BJ (cell line): ENCODE measurements around the gene GSTM3. TPM values are rescaled to one million over a fixed set of nuclear protein-coding genes. Genes with fewer than 3 reads are reported as not detected.
"Not testable (repeated sequence)": the region's sequence is repeated elsewhere in the genome, so short reads cannot be mapped to it uniquely, and the experiment has no call there.

Experiments used
- CTCF ChIA-PET: fragments of 350-600 bp; formaldehyde crosslinking; extraction: SDS; loops from one replicate; lab custom pipeline; 2021; ENCODE audit warnings: antibody characterized with exemption, inconsistent platforms; lab: Yijun Ruan, JAX
- POLR2A ChIA-PET: fragments of 300-600 bp; sonication (Branson Sonifier 250); formaldehyde crosslinking; extraction: SDS; loops from one replicate; lab custom pipeline; 2021; ENCODE audit warnings: antibody characterized with exemption; lab: Charles Lee
- DNase-seq: peaks from one replicate; pipeline ENCODE4 v3.0.0-alpha.2; 2011; ENCODE audit warnings: low read depth
- H3K27me3 ChIP-seq: 2 replicates; pipeline ENCODE4 v1.6.0; 2011; ENCODE audit warnings: low read length; ENCODE audit not compliant: control insufficient read depth, insufficient read depth
- H3K36me3 ChIP-seq: 2 replicates; pipeline ENCODE4 v1.5.1; 2011; ENCODE audit warnings: low read length; ENCODE audit not compliant: control insufficient read depth, insufficient read depth
- H3K4me3 ChIP-seq: 2 replicates; pipeline ENCODE4 v1.5.1; 2011; ENCODE audit warnings: low read depth, mild to moderate bottlenecking, control low read depth, low read length
- polyA plus RNA-seq: library from polyadenylated mRNA; depleted of rRNA; stranded (reverse); fragments of >200 nt; gene quantifications from 2 replicates; pipeline ENCODE4 v1.2.3, GENCODE V29; 2011
- TF ChIP-seq, protein P1 (sequence below): IDR thresholded peaks from 2 replicates; pipeline ENCODE4 v1.5.1; 2011; ENCODE audit warnings: low read depth, mild to moderate bottlenecking, control low read depth, inconsistent platforms, low read length, moderate library complexity; ENCODE audit not compliant: insufficient read depth

GSTM3 gene
- polyA plus RNA-seq, 1 experiment: 113 TPM

- ChIA-PET POLR2A (no interaction called here), CTCF (no interaction called here)
- no peaks in the 10 kb centered on the region for H3K36me3 ChIP-seq
- TF ChIP-seq, protein P1, sequence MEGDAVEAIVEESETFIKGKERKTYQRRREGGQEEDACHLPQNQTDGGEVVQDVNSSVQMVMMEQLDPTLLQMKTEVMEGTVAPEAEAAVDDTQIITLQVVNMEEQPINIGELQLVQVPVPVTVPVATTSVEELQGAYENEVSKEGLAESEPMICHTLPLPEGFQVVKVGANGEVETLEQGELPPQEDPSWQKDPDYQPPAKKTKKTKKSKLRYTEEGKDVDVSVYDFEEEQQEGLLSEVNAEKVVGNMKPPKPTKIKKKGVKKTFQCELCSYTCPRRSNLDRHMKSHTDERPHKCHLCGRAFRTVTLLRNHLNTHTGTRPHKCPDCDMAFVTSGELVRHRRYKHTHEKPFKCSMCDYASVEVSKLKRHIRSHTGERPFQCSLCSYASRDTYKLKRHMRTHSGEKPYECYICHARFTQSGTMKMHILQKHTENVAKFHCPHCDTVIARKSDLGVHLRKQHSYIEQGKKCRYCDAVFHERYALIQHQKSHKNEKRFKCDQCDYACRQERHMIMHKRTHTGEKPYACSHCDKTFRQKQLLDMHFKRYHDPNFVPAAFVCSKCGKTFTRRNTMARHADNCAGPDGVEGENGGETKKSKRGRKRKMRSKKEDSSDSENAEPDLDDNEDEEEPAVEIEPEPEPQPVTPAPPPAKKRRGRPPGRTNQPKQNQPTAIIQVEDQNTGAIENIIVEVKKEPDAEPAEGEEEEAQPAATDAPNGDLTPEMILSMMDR: no peak
- no peak for DNase-seq
- no peaks in the 10 kb centered on the region for H3K27me3 ChIP-seq
- H3K4me3 ChIP-seq: no peak overlapping the region
Measured at GRCh38 chr1:109705411-109705810, 35.4 kb downstream of the GSTM3 start.

DNA sequence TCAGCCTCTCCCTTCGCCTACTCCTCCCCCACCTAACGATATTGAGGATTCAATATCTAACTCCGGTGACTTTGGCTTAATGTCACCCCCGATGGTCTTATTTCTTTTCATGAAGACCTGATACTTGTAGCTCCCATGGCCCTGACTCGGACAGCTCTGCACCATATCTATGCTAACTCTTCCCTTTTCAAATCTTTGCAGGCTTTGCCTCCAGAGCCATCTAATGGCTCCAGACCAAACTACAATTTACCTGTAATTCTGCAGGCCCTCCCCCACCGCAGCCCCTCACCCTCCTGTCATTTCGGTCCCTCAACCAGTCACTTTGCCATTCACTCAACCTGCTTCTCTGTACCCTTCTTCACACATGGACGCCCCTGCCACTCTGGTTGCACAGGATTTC, 36.7 kb downstream of the GSTM3 start:
- Histone ChIP-seq H3K4me3 (no peak overlapping the region), H3K27me3 (no peaks in the 10 kb centered on the region), H3K36me3 (no peaks in the 10 kb centered on the region)
- POLR2A ChIA-PET: no interaction called here
- CTCF ChIA-PET: interaction anchor here (0.8 kb wide), 1 partner anchor 12 kb away, joined by 3 read pairs; no protein-coding TSS in a partner anchor
- DNase-seq: no peak
- TF ChIP-seq, protein P1: no peak

- H3K36me3 ChIP-seq, POLR2A ChIA-PET, H3K27me3 ChIP-seq, H3K4me3 ChIP-seq, DNase-seq, CTCF ChIA-PET: not testable (repeated sequence)
Measured at GRCh38 chr1:109702940-109703339, 37.9 kb downstream of the GSTM3 start.

DNA sequence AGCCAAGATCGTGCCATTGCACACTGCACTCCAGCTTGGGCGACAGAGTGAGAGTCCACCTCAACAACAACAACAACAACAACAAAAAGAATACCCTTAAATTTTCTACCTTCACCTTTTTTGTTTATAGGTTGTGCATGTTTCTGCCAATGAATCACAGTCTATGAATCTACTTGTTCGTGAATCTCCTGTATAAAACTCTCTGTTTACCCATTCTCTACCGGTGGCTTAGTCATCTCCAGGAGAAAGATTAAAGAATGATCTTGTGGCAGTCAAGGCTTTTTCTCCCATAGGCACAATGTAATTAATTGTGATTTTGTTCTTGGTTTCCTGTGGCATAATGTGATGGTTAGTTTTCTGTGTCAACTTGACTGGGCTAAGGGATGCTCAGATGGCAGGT, 43.0 kb downstream of the GSTM3 start:
- H3K36me3 ChIP-seq, POLR2A ChIA-PET, CTCF ChIA-PET, H3K4me3 ChIP-seq, DNase-seq, H3K27me3 ChIP-seq: not testable (repeated sequence)

GRCh38 chr1:109697066-109697465, 43.8 kb downstream of the GSTM3 start:
- ChIA-PET CTCF (no interaction called here), POLR2A (no interaction called here)
- Histone ChIP-seq H3K36me3 (no peaks in the 10 kb centered on the region), H3K4me3 (no peak overlapping the region), H3K27me3 (no peaks in the 10 kb centered on the region)
- TF ChIP-seq, protein P1: no peak
- DNase-seq: no peak

- DNase-seq, H3K27me3 ChIP-seq, H3K4me3 ChIP-seq, POLR2A ChIA-PET, H3K36me3 ChIP-seq, CTCF ChIA-PET: not testable (repeated sequence)
Measured at GRCh38 chr1:109695138-109695537, 45.7 kb downstream of the GSTM3 start.

DNA sequence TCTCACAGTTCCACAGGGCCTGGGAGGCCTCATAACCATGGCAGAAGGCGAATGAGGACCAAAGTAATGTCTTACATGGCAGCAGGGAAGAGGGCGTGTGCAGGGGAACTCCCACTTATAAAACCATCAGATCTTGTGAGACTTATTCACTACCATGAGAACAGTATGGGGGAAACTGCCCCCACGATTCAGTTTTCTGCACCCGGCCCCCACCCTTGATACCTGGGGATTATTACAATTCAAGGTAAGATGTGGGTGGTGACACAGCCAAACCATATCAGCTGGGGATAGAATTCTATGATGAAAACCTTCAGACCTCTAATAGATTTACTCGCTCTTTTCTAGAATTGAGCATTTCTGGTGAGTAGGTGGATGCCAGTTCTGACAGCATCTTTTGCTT, 46.4 kb downstream of the GSTM3 start:
- POLR2A ChIA-PET, CTCF ChIA-PET: not testable (repeated sequence)

More for the DNA sequence above, 46.4 kb downstream of the GSTM3 start:
- not testable (repeated sequence) for H3K27me3 ChIP-seq, DNase-seq, H3K4me3 ChIP-seq, H3K36me3 ChIP-seq
